Kidney (tissue), 14 donors: ENCODE measurements around the gene ARHGAP42. TPM values are rescaled to one million over a fixed set of nuclear protein-coding genes. Genes with fewer than 3 reads are reported as not detected.

Source experiments
- DNase-seq, 5 donors: peaks; one replicate each; pipeline ENCODE4 v3.0.0-alpha.2; 2013 to 2020
- FAIRE-seq: peaks from 2 replicates; lab custom pipeline; 2012; peaks lifted over from hg19 to GRCh38; lab: Jason Lieb, UNC
- H3K27ac ChIP-seq, 2 donors: one replicate each; pipeline ENCODE4 v1.7.0; 2013; ENCODE audit warnings: low read depth in 2 of 2, low read length in 2 of 2, inconsistent platforms in 1 of 2
- H3K27me3 ChIP-seq: one replicate; pipeline ENCODE4 v1.7.1; 2013; ENCODE audit warnings: low read length, inconsistent platforms; ENCODE audit not compliant: control insufficient read depth, insufficient read depth
- H3K36me3 ChIP-seq, 3 donors: one replicate each; pipeline versions ENCODE4 v1.7.0 to v1.7.1; 2013; ENCODE audit warnings: low read length in 3 of 3, control low read depth in 1 of 3, inconsistent platforms in 1 of 3; ENCODE audit not compliant: insufficient read depth in 3 of 3, control insufficient read depth in 2 of 3
- H3K4me1 ChIP-seq, 3 donors: one replicate each; pipeline versions ENCODE4 v1.7.0 to v1.7.1; 2013; ENCODE audit warnings: low read length in 3 of 3, inconsistent platforms in 1 of 3, low read depth in 1 of 3; ENCODE audit not compliant: control insufficient read depth in 2 of 3, insufficient read depth in 2 of 3
- H3K4me3 ChIP-seq, 3 donors: one replicate each; pipeline versions ENCODE4 v1.7.0 to v1.8.1; 2013; ENCODE audit warnings: low read length in 3 of 3, control low read depth in 1 of 3, inconsistent platforms in 1 of 3
- H3K9ac ChIP-seq, 3 donors: one replicate each; pipeline versions ENCODE4 v1.7.0 to v1.7.1; 2013; ENCODE audit warnings: low read length in 3 of 3, control low read depth in 1 of 3, inconsistent platforms in 1 of 3
- H3K9me3 ChIP-seq, 3 donors: one replicate each; pipeline versions ENCODE4 v1.7.0 to v1.7.1; 2013; ENCODE audit warnings: low read length in 3 of 3, control low read depth in 1 of 3, inconsistent platforms in 1 of 3; ENCODE audit not compliant: control insufficient read depth in 2 of 3, insufficient read depth in 1 of 3
- intact Hi-C: fragments of 100-400 bp; cut with DNase I; formaldehyde crosslinking; loops from one replicate; pipeline ENCODE4 v1.11.1; 2022
- polyA plus RNA-seq: library from polyadenylated mRNA; stranded (reverse); fragments of 350-450 nt; fragmentation: Illumina TruSeq; extraction: RNeasy Lipid Tissue Mini Kit (QIAGEN cat#74804); gene quantifications from one replicate; pipeline ENCODE4 v1.2.3, GENCODE V29; 2014; ENCODE audit warnings: low read depth, low replicate concordance; ENCODE audit not compliant: insufficient read depth
- total RNA-seq: library from RNA; stranded (reverse); fragmentation: NEBNext Ultra II Directional; extraction: Animal tissue kit (Norgen Biotek cat#: 25700); gene quantifications from one replicate; pipeline ENCODE4 v1.2.1, GENCODE V29; 2021
- TF ChIP-seq, protein P1 (sequence below): IDR thresholded peaks from 3 replicates; pipeline ENCODE4 v1.5.1; 2012; ENCODE audit warnings: mild to moderate bottlenecking, moderate library complexity, borderline replicate concordance; ENCODE audit not compliant: insufficient read depth; ENCODE audit errors: extremely low read depth
- donor health status: control.
- donor health status: control.
- donor health status: control.
- donor health status: control.
- donor health status: control.
- donor health status: DM: yes; HTN: yes; CAD: no.
- donor health status: Normal renal cell carcinoma (clear cell type).

Gene ARHGAP42
- total and polyA plus RNA-seq, 2 donors from 2014 or later, result 4.2 to 18.9 TPM

DNA sequence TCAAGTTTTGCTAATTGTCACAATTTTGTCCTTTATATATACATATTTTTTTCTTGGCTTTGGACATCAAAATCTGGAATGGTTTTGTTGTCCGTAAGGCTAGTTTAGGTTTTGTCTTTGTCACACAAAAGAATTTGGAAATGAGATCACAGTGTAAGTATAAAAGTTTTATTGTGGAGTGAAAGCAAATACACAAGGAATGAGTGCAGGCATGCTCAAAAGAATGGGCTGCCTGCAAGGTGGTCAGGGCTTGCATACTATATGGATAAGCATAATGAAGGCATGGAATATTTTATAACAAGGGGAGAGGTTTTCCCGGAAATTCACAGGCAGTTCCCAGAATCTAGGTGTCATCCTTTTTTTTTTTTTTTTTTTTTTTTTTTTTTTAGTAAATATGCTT, 150.2 kb downstream of the ARHGAP42 start:
- Histone ChIP-seq H3K4me3 (no peak overlapping the region), H3K27me3 (no peaks in the 10 kb centered on the region), H3K4me1 (no peaks in the 10 kb centered on the region), H3K36me3 (no peaks in the 10 kb centered on the region), H3K27ac (no peak overlapping the region), H3K9me3 (no peaks in the 10 kb centered on the region), H3K9ac (no peak overlapping the region)
- TF ChIP-seq, protein P1, sequence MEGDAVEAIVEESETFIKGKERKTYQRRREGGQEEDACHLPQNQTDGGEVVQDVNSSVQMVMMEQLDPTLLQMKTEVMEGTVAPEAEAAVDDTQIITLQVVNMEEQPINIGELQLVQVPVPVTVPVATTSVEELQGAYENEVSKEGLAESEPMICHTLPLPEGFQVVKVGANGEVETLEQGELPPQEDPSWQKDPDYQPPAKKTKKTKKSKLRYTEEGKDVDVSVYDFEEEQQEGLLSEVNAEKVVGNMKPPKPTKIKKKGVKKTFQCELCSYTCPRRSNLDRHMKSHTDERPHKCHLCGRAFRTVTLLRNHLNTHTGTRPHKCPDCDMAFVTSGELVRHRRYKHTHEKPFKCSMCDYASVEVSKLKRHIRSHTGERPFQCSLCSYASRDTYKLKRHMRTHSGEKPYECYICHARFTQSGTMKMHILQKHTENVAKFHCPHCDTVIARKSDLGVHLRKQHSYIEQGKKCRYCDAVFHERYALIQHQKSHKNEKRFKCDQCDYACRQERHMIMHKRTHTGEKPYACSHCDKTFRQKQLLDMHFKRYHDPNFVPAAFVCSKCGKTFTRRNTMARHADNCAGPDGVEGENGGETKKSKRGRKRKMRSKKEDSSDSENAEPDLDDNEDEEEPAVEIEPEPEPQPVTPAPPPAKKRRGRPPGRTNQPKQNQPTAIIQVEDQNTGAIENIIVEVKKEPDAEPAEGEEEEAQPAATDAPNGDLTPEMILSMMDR, result no peak
- DNase-seq (no peak), FAIRE-seq (no peak)
- intact Hi-C loops, result no loop called here

DNA sequence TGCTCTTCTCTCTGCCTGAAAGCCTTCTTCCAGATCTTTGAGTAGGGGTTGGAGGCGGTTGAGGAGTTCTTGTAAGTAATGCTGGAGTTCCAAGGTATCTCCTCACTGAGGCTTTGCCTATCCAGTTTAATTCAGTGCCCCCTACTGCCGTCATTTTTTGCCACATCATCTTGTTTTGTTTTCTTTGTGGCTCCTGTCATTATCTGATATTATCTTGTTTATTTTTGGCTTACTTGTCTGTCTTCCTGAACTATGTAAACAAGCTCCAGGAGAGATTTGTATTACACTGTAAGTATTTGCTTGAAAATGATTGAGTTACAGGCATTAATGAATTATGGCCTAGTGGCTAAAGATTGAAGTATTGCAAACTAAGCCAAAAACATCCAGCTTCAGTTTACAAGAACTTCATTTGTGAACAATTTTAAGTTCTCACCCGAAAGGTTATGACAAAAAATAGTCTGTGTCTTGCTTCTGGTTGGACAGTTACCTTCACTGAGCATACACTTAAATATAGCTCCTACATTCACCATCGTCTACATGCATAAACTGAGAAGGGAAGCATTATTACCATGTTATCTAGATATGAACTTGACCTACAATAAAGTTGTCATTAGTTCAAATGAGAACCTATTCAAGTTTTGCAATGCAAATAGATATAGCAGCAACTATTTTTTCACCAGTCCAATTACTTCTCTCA, 154.8 kb downstream of the ARHGAP42 start:
- Histone ChIP-seq H3K27ac (no peak overlapping the region), H3K4me3 (no peak overlapping the region), H3K4me1 (no peaks in the 10 kb centered on the region), H3K9me3 (no peaks in the 10 kb centered on the region), H3K9ac (no peak overlapping the region), H3K36me3 (no peaks in the 10 kb centered on the region), H3K27me3 (no peaks in the 10 kb centered on the region)
- no peak for FAIRE-seq
- DNase-seq, result no peak
- intact Hi-C loops, result no loop called here
- TF ChIP-seq, protein P1, result no peak

DNA sequence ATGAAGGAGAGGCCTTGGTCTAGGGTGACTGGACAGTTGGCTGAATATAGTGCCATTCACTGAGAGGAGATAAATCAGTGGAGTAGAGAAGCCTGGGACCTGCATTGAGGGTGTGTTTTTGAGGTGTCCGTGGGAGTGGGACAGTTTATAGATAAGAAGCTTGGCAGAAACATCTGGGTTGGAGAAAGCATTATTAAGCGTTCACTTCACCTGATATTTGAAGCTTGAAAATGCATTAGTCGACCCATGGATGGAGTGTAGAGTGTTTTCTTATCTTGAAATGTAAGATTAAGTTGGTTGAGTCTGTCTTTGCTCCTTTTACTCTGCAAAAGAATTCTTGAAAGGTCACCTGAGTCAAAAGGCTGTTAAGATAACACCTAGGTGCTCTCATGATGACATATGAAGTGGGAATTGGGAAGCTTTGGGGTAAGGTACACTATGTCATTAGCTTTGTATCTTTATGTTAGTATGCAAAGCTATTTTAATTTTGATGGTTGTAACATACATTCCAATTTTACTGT, 160.7 kb downstream of the ARHGAP42 start:
- Histone ChIP-seq H3K9me3 (no peaks in the 10 kb centered on the region), H3K36me3 (no peaks in the 10 kb centered on the region), H3K4me1 (peaks cover 0 to 9% (median 2%) of the 10 kb centered on the region in 3 donors), H3K9ac (no peak overlapping the region), H3K27ac (no peak overlapping the region), H3K27me3 (no peaks in the 10 kb centered on the region), H3K4me3 (no peak overlapping the region)
- DNase-seq, result no peak
- no peak for FAIRE-seq
- intact Hi-C loops, result no loop called here
- TF ChIP-seq, protein P1, result no peak
